NCI-H69 (cell line): ENCODE data around the gene MORN1.

ENCODE experiments used
- DNase-seq: peaks from one replicate; lab custom pipeline; 2025; lab: John Stamatoyannopoulos, UW

MORN1 gene

DNA sequence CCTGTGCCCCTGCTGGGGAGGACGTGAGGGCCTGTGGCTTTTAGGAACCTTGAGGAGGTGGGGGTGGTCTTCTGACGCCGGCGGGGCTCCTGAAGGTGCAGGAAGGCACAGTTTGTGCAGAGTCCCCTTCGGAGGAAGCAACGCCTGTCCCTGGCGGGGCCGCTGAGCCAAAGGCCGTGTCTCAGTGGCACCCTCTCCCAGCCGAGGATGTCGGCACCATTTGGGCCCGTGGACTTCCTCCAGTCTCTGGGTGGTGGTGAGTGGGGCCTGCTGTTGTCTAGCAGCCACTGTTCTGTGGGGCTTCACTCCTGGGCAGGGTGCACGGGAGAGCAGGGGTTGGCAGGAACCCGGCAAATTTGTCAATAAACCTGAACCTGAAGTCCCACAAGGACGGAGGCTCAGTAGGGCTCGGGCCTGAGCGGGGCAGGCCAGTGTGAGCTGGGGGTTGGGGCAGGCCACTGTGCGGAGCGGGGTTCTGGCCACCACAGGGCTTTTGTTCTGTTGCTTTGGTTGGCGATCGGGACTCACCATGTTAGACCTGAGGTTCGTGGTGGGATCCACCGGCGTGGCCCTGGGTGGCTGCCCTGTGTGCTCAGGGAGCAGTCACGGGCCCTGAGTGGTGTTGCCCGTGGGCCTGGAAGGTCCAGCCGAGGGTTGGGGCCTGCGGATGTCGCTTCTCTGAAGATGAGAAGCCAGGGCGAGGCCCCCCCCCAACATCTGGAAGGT is 98.5 kb downstream of the MORN1 start:
- DNase-seq = no peak

DNA sequence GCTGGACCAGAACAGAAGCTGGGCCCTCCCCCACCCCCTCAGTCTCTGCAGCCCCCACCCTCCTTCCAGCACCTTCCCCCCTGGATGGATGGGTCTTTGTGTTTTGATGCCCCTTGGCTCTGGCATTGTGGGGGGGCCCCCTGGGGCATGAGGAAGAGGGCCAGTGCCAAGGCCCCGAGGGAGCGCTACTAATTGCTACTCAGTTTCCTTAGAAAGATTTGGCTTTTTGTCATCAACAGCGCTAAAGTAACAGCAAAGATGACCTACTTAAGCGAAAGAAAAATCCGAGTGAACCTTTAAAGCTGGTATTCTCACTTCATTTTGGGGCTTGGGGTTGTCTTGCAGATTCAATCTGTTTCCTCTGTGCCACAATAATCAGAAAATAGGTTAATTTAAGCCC is 99.8 kb downstream of the MORN1 start:
- peak; percentile 4 for DNase-seq

DNA sequence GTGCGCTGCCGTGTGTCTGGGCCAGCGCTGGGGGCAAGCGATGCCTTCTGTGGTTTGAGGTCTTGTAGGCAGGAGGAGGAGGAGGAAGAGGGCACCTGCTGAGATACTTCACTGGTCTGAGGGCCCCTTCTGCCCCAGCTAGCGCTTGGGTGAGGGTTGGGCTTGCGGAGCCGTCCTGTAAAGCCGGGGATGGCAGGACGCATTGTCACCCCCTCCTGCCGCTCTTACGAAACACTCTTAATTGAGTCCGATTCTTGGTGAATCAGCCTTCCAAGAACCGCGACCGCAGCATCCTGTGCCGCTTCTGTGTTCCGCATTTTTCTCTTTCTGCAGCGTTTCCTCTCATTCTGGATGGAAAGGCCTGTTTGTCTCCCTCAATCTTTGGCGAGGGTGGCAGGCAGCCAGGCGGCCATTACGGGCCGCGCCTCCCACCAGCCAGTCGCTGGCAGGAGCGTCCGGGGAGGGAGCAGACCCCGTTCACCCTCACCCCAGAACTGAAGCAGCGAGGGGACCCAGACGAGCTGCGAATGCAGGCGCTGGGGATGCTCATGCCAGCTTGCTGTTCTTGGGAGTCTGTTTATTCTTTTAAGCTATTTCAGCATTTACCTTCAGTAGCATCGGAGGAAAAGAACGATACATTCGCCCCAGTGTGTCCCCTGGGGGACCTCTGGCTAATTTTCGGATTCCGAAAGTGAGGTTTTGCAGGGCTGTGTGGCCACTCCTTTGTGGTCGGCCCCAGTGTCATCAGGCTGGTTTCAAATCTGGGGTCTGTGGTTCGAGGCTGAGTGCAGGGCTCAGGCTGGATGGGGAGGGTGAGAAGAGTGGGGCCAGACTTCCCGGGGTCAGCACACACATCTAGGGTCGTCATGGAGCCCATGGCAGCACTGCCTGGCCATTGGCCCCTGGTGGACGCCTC is 100.5 kb downstream of the MORN1 start:
- no peak for DNase-seq

DNA sequence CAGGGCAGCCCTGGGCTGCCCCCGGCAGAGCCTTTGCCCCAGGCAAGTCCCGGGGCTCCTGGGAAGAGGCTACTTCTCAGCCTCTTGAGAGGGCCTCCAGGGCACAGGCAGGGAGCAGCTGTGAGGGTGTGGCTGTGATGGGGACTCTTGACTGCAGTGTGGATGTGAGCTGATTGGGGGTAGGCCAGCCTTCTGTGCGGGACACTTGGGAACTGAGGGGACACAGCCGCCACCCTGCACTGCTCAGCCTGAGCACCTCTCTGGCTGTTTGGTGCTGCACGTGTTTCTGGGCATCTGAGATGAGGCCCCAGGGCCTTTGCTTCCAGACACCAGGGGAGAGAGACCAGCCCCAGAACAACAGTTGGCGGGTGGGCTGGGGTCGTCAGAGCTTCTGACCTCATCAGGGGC is 101.2 kb downstream of the MORN1 start:
- no peak for DNase-seq

DNA sequence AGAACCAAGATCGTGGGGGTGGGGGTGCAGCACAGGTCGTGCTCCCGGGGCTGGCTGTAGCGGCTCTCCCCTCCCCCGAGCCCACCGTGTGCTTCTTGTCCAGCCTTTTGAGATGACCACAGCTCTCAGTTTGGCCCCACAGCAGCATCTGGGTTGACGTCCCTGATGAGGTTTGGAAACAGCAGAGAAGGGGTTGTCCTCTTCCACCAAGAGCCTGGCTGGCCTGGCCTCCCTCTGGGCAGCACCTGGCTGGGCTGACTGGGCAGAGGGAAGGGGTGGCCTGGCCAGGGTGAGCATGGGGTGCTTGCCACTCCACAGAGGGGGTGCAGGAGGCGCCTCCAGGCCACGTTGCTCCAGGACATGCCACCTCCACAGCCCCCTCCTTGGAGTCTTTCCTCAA is 101.7 kb downstream of the MORN1 start:
- no peak for DNase-seq

DNA sequence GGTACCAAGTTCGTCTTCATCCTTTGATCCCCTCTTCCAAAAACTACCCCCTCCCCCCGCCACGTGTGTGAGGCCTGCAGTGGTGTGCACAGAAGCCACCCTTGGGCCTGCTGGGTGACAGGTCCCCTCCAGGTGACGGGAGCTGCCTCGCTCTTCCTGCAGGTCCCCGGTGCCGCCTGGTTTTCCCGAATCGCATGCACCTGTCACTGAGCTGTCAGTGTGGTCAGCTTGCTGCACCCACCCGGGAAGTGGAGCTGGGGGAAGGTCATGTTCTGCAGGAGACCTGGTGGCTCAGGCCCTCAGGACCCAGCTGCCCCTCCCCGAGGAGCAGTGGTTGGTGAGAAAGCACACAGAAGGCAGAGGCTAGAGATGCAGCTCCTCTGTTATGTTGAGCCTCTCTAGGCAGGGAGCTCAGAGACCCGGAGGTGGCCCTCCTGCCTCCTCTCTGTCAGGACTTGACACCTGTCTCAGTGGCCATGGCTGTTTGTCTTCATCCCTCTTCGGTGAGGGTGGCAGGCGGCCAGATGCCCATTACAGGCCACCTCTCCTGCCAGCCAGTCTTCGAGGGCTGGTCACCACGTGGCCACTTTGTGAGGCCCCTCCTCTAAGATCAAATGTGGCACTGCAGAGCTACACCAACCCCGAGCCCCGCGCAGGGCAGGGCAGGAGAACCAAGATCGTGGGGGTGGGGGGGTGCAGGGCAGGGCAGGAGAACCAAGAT is 102.4 kb downstream of the MORN1 start:
- DNase-seq = no peak

DNA sequence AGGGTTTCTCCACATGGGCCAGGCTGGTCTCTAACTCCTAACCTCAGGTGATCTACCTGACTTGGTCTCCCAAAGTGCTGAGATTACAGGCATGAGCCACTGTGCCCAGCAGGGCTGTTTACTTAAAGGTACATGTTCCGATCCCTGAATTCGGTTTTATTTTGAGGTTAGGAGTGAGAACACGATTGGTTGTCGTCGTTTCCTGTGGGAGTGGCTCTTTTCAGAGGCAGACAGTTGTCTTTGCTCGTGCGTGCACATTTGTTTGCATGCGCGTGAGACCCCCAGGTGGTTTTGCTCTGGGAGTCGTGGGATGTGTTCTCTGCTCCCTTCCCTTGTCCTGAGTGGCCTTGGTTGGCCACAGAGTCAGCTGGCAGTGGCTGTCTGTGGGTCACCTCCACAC is 103.0 kb downstream of the MORN1 start:
- no peak for DNase-seq

DNA sequence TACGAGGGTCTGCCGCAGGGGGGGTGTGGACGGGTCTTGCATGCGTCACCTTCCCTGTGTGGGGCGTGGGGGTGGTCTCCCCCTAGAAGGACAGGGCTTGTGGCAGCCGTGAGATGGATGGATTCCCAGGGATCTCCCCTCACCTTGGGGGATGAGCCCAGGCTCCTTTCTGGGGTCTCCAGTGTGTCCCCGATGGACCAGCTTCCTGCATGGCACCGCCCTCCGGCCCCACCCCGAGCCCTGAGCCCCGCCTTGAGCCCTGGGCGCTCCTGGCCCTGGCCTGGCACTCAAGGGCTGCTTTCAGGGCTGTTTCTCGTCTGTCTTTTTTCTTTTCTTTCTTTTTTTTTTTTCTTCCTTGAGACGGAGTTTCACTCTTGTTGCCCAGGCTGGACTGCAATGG is 103.7 kb downstream of the MORN1 start:
- no peak for DNase-seq

DNA sequence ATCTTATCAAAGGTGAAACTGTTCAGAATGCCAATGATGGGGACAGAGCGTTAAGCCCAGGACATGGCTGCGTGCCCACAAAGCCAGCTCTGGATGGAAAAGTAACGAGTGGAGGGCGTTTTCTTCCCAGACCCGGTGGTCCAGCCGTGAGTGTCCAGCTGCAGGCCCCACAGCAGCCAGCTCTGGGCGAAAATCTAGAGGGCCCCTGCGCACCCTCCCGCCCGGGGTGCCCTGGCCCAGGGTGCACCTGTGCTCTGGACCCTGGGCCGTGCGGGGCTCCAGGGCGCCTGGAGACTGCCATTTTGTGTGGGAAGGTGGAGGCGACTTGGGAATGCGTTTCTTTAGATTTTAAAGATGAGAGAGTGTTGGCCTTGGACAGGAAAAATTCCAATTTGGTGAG is 104.4 kb downstream of the MORN1 start:
- no peak for DNase-seq

DNA sequence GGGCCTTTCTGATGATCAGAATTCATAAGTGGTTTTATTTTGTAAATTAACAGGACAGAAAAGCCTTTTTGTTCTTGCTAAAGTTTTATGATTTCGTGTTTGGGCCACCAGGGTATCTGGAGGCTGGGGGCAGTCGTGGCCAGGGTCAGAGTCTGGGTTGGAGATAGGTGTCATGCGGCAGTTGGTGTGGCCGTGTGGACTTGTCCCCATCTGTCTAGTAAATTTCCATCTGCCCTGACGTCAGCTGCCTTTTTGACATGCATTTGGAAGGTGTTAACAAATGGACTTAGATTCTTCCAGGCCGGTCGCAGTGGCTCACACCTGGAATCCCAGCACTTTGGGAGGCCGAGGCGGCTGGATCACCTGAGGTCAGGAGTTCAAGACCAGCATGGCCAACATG is 106.4 kb downstream of the MORN1 start:
- no peak for DNase-seq

DNA sequence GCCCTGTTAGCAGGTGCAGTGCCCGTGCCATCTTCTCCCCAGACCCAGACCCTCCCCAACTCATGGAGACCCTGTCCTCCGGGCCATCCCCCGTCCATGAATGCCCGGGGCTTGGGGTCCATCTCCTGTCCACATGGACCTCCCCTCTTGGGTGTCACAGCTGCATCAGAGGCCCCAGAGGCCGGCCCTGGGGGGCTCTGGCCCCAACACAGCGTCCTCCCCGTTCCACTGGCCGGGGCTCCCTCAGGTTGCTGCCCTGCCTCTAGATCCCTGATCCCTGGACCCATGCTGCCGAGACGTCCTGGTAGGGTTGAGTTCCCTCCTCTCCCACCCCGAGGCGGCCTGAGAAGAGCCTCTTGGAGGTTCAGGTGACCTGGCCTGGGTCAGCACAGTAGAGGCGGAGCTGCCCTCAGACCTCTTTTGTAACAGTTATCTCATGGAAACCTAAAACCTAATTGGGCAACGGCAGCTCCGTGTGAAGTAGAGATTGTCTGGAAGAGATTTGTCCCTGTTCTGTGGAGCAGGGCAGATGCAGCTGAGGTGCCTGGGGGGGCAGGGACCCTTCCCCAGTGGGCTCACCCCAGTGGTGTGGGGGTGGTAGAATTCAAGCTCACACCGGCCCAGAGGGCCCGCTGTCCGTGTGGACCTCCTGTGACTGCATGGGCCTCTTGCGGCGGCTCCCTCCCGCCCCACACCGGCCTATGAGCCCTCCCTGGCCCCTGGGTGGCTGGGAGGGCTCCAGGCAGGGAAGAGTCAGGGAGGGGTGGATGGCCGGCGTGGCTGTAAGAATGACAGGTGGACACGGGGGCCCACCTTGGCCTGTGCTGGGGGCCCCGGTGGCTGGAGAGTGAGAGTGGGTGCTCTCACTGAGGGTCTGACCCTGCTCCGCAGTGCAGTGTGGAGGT is 107.1 kb downstream of the MORN1 start:
- no peak for DNase-seq

DNA sequence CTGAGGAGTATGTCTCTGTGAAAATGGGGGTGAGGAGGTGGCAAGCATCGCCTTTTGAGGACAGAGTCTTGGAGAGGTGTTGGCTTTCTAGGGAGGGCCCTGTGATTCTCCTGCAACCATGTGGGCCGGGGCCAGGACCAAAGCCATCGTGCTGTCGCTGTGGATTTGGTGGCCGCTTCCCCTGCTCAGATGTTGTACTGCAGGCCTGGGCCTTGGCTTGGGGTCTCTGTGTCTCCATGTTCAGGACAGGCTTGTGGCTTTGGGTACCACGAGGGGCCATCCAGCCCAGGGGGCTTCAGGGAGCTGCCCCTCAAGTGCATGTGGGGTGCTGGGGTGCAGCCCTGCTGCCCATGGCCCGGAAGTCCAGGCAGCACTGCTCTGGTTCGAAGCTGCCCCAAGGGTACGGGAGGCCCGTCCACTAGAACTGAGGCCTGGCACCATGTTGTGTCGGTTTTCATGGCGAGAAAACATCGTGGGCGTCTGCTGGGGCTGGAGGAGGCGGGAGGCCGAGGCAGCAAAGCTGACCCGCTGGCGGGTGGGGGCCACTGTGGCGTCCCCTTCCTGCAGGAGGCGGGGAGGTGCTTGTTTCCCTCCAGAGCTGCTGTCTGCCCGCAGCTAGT is 107.9 kb downstream of the MORN1 start:
- DNase-seq = no peak

DNA sequence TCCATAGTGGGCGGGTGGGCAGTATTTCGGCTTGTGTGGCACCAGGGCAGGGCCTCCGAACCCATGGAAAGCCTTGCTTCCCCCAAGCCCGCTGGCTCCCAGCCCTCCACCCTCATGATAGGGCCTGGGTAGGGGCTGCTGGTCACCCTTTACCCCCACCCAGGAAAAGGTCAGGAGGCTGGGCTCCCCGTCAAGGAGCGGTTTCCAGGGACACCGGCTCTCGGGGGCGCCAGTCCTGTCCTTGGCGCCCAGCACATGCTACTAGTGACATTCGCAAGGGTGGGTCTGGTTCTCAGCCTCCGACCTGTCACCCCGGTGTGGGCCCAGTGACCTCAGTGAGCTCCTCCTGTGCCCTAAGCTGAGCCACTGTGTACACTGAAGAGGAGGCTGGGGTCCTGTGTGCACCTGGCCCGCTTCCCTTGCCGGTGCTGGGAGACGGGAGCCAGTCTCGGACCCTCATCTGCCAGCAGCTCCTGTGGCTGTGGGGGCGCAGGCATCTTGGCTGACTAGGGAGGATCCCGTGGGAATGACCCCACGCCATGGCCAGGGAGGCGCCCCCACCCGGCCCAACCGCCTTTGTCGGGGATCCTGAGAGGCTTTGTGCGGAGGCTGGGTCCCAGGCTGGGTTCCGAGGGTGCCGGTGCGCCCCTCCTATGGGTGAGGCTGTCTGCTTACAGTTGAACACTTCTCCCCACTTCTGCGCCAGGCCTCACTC is 108.6 kb downstream of the MORN1 start:
- no peak for DNase-seq

DNA sequence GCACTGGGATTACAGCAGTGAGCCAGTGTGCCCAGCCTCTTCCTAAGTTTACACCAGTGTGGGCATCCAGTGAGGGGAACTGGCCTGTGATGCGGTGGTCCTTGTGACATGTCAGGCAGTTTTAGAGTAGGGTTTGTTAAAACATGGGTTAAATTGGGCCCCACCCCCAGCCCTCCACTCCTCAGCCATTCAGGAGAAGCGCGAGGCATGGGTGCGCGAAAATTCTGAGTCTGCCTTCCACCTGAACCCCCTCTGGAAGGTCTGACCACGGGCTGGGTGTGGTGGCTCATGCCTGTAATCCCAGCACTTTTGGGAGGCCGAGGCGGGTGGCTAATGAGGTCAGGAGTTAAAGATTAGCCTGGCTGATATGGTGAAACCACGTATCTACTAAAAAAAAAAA is 111.5 kb downstream of the MORN1 start:
- no peak for DNase-seq

DNA sequence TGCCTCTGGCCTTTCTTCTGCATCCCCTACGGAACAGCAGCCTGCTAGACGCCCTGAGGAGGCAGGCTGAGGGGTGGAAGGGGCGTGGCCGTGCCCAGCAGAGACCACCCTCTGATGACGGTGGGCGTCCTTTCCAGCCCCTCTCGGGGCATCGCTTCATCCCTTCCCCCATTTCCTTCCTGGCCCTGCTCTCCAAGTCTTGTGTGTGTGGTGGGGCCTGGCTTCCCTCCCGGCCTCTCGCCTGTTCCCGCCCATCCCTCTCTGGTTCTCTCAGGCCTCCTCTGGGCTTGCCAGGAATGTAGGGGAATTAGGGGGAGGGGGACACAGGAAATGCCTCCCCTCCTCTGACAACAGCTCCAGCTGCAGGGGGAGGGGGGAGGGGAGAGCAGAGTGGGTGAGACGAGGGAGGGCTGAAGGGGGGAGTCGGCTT is 112.1 kb downstream of the MORN1 start:
- DNase-seq = no peak

DNA sequence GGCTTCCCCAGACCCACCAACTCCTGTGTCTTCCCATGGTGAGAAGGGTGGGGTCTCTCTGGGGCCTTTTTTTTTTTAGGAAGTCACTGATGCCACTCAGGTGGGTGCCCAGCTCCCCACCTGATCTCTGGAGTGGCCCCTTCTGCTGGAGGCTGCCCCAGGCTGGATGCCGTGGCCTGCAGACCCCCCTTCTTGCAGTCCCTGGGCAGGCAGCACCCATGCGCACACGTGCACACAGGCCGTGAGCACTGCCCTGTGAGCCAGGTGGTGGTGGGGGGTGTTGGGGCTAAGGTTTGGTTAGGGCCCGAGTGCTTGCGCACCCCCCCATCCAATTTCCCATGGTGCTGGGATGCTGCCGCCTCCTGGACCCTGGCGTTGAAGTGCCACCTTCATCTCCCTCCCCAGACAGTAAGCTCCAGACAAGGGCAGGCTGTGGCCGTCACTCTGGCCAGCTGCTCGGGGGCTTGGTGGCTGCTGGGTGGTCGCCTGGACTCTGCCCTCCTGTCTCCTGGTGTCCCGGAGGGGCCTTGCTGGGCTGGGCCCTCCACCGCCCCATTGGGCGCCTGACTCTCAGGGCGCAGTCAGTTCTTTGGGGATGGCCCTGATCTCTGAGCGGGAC is 112.7 kb downstream of the MORN1 start:
- DNase-seq = no peak

DNA sequence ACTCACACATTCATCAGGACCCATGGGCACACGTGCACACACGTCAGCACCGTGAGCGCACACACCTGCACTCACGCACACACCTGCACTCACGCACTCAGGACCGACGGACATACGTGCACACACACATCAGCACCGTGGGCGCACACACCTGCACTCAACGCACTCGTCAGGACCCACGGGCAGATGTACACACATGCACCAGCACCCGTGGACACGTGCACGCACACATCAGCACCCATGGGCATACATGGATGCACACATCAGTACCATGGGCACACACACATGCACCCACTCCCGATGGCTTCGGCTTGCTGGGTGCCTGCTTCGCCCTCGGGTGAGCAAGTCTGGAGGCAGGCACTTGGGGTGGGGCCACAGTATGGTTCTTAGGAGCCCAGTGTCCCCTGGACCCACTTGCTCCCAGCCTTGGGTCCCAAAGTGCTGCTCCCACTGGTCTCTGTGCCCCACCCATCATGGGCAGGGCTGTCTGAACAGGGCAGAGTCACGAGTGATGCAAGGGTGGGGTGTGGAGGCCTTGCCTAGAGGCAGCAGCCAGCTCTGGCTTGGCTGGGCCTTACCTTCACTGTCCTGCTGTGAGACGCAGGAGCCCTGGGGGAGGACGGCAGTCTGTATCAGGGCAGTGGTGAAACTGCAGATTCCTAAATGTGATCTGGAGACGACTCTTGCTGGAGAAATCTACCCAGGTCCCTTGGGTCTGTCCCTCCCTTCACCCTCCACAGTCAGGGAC is 113.4 kb downstream of the MORN1 start:
- DNase-seq = no peak

DNA sequence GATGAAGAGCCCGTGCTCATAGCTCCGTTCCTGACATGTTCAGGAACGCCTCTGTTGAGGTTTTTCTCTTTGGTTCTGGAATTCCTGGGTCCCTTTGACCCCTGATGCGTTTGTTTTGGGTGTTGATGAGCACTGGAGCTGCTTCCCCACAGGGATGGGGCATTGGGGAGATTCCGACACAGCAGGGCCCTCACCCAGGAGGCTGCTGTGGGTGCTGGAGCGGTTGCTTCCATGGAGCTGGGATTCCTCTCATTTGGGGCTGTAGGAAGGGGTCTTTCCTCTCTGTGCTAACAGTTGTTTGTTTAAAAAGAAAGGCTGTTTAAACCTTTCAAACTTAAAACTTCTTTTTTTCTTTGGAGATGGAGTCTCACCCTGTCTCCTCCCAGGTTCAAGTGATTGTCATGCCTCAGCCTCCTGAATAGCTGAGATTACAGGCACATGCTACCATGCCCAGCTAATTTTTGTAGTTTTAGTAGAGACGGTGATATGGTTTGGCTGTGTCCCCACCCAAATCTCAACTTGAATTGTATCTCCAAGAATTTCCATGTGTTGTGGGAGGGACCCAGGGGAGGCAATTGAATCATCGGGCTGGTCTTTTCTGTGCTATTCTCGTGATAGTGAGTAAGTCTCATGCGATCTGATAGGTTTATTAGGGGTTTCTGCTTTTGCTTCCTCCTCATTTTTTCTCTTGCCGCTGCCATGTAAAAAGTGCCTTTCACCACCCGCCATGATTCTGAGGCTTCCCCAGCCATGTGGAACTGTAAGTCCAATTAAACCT is 114.4 kb downstream of the MORN1 start:
- no peak for DNase-seq
